ENCODE measurements around the gene NDRG4. TPM values are rescaled to one million over a fixed set of nuclear protein-coding genes. Genes with fewer than 3 reads are reported as not detected.
"Not testable (repeated sequence)": the region's sequence is repeated elsewhere in the genome, so short reads cannot be mapped to it uniquely, and the experiment has no call there.

NDRG4 gene
- polyA plus RNA-seq, 5 donors: 9.8 to 16.5 (median 12.9) TPM

DNA sequence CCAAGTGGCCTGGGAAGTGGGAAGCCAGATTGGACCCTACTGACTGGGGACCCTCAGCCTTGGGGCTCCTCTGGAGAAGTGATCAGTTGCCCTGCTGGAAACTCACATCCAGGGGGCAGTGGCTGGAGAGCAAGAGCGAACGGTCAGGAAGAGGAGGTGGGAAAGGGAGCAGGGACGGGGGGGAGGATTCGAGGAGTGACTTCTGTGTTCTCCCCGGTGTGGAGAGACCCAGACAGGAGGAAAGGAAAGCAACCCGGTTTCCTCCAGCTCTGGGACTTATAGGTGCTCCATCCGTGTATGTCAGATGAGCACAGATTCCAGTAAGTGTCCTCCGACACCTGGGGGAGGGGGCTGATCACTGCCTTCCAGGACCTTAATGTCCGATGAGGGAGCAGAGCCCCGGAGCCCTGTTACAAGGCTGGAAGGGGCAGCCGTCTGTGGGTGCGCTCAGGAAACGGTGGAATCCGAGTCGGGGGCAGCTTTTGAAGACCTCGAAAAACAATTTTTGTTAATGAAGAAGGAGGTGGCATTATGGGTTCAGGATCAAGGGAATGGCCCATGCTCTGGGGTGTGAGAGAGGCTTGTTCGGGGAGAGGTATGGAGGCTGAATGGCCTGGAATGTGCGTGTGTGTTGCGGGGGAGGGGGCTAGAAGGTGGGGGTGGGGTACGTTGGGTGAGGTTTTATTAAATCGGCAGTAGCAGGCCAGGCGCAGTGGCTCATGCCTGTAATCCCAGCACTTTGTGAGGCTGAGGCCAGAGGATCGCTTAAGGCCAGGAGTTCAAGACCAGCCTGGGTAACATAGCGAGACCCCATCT lies 34.8 kb upstream of the NDRG4 start:
- no peak for DNase-seq

DNA sequence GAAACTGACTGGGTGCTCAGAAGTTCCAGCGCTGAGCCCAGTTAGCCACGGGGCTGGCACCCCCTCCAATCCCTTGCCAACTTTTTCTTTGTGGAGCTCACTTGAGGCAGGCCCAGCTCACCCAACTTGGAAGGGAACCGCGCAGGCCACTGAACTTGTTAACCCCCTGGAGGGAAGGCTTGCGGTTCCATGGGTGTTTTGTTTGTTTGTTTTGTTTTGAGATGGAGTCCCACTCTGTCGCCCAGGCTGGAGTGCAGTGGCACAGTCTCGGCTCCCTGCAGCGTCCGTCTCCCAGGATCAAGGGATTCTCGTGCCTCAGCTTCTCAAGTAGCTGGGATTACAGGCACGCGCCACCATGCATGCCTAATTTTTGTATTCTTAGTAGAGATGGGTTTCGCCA lies 34.1 kb upstream of the NDRG4 start:
- no peak for DNase-seq

DNA sequence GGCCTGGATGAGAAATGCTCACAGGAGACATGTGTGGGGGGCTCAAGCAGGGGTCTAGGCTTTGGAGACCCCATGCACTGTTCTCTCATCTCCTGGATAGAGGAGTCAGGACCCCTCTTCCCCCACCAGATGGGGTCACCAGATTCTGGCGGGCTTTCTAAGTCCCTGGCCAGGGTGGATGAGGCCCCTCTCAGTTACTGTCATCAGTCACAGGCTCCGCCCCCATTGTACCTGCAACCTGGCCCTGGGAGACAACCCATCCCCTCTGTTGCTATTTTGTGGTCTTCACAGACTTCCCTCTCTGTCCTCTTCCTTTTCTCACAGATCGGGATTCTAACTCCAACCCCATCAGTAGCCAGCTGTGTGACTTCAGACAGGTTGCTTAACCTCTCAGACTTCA lies 33.5 kb upstream of the NDRG4 start:
- no peak for DNase-seq

DNA sequence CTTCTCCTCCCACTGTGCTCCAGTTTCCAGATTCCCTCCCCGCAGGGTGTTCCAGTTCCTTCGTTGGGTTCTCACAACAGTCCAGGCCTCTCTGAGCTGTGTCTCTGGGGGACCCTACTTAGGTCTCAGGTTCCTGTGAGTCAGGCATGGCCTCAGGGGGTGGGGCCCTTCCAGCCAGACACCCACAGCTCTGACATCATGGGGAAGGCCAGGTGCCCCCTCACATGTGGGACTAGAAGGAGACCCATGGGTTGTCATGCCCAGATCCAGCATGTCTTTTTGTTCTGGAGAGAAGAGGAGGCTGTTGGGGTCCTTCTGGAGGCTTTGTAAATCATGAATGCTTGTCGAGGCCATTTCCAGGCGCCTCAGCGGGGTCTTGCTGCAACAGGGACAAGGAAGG lies 32.0 kb upstream of the NDRG4 start:
- DNase-seq: no peak

- DNase-seq: no peak
These were observed 28.6 kb upstream of the NDRG4 start for GRCh38 chr16:58471209-58471975.

DNA sequence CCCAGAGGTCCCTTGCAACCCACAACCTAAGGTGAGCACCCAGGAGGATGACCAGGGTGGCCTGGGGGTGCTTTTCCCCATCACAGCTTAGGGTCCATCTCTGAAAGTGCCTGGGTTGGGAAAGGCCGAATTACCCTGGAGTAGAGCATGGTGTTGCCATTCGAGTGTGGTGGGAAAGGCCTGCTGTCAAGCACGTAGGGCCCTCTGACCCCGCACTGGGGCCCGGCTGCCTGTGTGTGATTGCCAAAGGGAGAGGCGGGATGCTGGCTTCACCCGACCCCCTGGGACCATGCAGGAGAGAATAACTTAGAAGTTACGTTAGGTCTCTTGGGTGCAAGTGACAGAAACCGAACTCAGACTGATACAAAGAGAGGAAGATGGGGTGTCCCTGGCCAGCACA lies 27.7 kb upstream of the NDRG4 start:
- DNase-seq: no peak

DNA sequence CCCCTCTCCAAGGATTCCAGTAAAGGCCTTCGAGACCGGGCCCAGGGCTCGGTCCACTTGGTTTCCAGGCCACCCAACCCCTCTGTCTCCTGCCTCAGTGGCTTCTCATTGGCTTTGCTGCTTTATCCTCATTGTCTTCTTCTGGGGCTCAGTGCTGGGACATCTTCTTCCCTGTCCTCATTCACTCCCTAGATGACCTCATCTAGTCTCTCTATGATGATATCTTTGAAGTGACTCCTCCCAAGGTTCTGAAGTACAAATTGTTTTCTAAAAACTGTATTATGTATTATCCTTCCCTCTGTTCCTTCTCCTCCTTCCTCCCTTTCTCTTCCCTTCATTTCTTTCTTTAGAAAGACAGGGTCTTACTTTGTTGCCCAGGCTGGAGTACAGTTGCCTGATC lies 27.1 kb upstream of the NDRG4 start:
- no peak for DNase-seq

- DNase-seq: no peak
These were observed 25.6 kb upstream of the NDRG4 start for GRCh38 chr16:58474296-58474695.

- DNase-seq: no peak
These were observed 24.8 kb upstream of the NDRG4 start for GRCh38 chr16:58475091-58475619.

DNA sequence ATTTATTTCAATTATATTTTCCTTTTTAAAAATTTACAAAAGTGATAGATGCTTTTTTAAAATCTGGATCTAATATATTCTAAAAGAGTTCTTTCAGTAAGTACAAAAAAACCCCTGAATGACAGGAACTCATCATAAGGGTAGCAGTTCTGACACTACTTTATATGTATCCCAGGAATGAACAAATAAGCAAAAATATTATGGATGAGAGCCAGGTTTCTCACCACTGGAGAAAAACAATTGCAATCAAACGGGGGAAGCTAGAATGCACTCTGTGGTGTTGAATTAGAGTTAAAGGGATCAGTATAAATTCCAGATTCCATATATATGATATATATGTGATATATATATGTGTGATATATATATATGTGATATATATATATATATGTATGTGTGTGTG lies 23.2 kb upstream of the NDRG4 start:
- no peak for DNase-seq

DNA sequence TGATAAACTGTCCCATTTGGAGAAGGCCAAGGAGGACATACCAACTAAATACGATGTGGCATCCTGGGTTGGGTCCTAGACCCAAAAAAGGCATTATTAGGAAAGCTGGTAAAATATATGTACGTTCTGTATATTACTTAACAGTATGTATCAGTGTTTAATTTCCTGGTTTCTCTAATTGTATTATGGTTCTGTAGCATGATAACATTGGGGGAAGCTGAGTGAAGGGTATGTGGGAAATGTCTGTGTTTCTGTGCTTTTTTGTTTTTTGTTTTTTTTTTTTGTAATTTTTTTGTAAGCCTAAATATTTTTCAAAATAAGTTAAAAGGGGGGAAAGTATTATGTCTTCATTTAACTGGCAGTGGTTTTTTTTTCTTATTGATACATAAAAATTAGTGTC lies 21.5 kb upstream of the NDRG4 start:
- no peak for DNase-seq

- no peak for DNase-seq
These were observed 18.6 kb upstream of the NDRG4 start for GRCh38 chr16:58481226-58481869.

- no peak for DNase-seq
These were observed 18.0 kb upstream of the NDRG4 start for GRCh38 chr16:58481931-58482330.

GRCh38 chr16:58485184-58485887 lies 14.6 kb upstream of the NDRG4 start:
- DNase-seq: no peak

DNA sequence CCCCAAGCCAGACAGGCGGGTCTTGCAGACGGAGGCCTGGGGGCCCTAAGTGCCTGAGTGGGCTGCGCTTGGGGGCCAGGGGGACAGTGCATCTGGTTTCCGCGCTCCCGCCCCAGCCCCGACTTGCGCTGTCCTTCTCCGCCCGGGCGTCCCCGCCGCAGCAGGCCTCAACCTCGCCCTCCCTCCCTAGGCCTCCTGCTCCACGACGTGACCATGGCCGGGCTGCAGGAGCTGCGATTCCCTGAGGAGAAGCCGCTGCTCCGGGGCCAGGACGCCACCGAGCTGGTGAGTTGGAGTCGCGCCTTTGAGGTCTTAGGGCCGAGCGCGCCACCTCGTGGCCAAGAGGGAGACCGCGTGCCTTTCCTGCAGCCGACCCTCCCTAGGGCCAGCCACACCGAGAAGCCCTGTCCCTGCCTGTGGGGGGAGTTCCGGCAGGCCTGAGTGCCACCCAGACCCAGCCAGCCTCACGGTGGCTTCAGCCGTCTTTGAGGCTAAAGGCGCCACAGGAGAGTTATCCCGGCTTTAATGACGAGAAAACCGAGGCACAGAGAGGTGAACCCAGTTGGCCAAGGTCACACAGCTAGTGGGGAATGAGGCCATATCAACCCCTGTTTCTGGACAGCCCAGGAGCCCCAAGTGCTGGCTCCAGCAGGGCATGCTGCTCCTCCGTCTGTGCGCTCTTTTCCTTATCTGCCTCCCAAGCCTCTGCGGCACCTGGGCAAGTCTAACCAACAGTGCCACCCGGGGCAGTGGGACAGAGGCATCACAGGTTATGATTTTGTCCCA lies 12.2 kb upstream of the NDRG4 start:
- peak; percentile 70 to 76 for DNase-seq

DNA sequence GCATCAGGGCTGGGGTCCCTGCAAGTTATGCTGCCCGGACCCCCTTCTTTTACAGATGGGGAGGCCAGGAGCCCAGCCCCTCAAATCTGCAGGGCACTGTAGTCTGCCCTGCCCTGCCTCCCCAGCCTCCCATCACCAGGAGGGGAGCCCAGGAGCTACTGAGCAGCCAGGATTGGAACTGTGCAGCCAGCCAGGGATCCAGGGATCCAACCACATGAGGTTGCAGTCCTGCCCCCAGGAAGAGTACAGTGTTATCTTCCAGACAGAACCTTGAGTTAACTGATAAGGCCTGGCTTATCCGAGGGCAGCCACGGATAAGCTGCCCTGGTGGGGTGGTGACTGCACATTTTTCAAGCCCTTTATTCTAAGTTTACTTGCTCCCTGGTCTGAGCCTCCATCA lies 11.4 kb upstream of the NDRG4 start:
- DNase-seq: no peak

DNA sequence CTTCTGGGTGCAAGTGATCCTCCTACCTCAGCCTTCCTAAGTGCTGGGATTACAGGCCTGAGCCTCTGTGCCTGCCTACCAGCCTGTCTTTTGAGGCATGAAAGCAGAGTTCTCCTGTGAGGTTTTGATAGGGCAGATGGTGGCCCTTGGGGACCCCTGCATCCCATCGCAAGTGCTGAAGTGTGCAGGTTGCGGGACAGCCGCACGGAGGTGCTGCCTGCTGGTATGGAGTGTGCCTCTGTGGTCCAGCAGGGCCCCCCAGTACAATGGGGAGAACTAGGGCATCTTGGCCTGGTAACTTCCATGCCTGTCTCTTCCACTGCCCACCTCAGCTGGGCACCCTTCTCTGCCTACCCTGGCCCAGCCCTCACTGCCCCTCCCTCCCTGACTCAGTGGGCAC lies 9.9 kb upstream of the NDRG4 start:
- no peak for DNase-seq

DNA sequence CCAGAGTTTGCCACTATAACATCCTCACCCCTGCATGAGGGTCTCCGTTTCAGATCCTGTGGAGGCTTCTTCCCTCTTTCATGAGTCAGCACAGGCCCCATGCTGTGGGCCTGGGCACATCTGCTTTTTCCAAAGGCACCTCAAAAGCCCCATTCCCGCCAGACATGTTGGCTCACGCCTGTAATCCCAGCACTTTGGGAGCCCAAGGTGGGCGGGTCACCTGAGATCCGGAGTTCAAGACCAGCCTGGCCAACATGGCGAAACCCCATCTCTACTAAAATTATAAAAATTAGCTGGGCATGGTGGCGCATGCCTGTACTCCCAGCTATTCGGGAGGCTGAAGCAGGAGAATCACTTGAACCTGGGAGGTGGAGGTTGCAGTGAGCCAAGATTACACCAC lies 9.4 kb upstream of the NDRG4 start:
- DNase-seq: not testable (repeated sequence)

DNA sequence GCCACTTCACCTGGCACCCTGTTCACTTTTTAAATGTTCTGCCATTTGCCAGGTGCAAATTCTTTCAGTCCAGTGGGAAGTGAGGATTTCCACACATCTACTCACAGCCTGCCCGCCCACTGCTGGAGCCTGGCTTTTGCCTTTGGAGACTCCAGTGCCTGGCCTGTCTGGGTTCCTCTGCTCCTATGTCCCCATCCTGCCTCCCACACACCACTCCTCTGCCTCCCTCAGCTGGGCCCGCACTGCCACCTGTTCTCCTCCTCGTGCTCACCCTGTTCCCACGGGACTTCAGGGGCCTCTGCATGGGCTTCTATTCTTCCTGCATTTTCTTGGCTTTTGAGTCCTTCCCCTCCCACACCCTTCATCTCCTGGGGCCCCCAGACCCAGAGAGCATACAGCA lies 7.9 kb upstream of the NDRG4 start:
- DNase-seq: no peak

DNA sequence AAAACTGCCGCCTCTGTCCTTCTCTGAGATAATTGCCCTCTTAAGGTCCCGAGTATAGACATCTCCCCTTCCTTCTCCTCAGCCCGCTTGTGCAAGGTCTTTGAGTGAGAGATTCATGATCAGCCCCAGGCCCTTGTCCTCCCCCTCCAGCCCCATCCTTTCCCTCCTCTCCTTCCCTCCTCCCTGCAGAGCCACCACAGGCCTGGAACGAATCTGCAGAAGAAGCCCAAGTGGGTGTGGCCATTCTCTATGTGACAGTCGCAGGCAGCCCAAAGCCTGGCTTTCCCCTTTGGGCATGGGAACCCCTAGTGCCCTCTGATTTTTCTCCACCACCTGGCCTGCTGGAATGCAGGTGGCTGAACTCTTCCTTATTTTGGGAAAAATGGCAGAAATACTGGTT lies 7.2 kb upstream of the NDRG4 start:
- DNase-seq: no peak
